T follicular helper cell (primary cell): ENCODE measurements around the gene ALOX5AP.

Experiments
- DNase-seq: peaks from one replicate; pipeline ENCODE4 v3.0.0-alpha.2; 2020; ENCODE audit warnings: low read depth

Gene ALOX5AP

DNA sequence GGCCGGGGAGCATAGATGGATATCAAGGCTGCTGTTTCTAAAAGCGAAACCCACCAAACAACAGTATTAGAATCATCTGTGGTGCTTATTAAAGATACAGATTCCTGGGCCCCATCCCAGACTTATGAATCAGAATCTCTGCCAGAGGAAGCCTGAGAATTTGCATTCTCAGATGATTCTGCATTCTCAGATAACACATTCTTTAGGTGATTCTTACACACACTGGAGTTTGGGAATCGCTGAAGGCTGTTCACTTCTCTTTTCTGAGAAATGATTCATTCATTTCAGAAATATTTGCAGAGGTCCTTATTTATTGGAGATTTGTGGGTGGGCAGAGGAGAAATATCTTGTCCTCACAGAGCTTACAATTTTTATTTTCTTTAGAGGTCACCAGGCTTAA, 24.4 kb downstream of the ALOX5AP start:
- DNase-seq, result no peak

- no peak for DNase-seq
Measured at GRCh38 chr13:30762643-30763042, 27.3 kb downstream of the ALOX5AP start.

GRCh38 chr13:30763786-30764413, 28.6 kb downstream of the ALOX5AP start:
- DNase-seq, result no peak

GRCh38 chr13:30766231-30766630, 30.9 kb downstream of the ALOX5AP start:
- no peak for DNase-seq

GRCh38 chr13:30770929-30771328, 35.6 kb downstream of the ALOX5AP start:
- no peak for DNase-seq

DNA sequence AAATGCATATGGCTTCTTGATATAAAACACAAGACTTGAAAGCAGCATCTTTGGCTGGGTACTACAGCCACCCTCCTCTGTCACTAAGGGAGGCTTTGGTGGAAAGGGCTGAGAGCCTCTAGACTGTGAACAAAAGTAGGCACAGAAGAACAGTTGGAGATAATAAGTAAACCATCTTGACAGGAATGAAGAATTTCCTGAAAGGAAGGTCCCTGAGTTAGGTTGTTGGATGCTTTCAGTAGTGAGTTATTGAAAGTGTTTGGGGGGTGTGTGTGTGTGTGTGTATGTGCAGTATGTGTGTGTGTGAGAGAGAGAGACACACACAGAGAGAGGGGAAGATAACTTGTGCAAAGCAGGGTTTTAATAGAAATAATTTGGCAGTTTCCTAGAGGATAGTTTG, 38.2 kb downstream of the ALOX5AP start:
- DNase-seq, result no peak

- no peak for DNase-seq
Measured at GRCh38 chr13:30774214-30774730, 38.9 kb downstream of the ALOX5AP start.

GRCh38 chr13:30776661-30777060, 41.3 kb downstream of the ALOX5AP start:
- DNase-seq, result no peak

DNA sequence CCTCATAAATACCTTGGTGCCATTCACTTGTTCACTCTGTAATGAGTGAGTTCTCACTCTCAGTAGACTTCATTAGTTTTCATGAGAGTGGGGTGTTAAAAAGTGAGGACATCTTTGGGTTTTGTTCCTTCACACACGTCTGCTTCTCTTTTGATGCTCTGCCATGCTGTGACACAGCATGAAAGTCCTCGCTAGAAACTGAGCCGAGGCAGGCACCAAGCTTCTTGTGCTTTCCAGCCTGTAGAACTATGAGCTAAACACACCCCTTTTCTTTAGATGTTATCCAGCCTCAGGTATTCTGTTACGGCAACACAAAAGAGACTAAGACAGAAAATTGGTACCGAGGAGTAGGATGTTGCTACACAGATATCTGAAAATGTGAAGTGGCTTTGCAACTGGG, 43.7 kb downstream of the ALOX5AP start:
- DNase-seq, result no peak

DNA sequence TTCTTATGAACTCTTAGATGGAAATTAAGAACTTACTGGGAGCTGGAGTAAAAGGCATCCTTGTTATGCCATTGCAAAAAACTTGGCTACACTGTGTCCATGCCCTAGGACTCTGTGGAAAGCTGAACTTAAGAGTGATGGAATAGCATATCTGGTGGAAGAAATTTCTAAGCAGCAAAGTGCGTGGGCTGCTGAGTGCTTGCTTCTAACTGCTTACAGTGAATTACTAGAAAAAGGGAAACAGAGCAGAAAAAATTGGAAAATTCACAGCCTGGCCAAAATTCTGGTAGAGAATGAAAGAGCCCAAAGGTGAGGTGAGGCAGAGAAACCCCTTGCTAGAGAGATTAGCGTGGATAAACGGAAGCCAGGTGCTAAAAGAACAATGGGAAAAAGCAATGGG, 44.3 kb downstream of the ALOX5AP start:
- DNase-seq, result no peak

DNA sequence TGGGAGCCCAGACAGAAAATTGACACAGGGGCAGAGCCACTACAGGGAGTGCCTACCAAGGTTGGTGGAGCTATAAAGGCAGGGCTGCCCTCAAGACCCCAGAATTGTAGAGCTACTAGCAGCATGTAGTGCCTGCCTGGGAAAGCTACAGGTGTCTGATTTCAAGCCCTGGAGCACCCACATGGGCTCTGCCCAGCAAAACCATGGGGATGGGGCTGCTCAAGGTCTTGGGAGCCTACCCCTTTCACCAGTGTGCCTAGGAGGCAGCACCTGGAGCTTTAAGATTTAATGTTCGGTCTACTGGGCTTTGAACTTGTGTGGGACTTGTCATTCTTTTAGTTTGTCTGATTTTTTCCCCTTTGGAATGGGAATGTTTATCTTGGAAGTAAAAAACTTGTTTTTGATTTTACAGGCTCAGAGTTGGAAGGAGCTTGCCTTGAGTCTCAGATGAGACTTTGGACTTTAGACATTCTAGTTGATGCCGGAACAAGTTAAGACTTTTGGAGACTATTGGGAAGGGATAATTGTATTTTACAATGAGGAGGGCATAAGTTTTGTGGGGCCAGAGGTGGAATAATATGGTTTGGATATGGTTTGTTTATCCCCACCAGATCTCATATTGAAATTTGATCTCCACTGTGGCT, 45.1 kb downstream of the ALOX5AP start:
- no peak for DNase-seq

DNA sequence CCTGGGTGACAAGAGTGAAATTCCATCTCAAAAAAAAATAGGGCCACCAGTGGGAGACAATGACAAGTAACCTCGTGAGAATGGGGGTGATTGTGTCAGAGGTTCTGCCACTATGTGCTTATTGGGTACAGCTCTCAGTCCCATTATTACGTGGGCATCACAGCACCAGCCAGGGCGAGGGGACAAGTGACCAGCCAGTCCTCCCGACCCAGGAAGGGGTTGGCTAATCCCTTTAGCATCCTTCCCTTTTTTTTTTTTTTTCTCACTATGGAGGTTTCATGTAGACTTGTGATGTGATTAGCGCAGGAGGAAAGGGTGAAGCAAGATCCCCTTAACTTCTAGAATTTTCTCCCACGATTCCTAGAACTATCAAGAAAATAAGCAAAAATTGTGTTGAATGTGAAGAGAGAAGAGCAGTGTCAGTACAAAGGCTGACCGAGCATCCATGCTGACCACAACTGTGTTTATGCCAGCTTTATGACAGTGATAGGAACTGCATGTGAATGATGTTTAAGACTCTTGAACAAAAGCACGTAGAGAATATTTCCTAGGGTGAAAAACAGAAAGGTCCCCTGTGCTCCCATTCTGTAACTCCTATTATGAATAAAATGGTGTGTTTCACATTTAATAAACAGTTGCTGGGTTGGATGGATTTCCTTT, 50.0 kb downstream of the ALOX5AP start:
- no peak for DNase-seq

DNA sequence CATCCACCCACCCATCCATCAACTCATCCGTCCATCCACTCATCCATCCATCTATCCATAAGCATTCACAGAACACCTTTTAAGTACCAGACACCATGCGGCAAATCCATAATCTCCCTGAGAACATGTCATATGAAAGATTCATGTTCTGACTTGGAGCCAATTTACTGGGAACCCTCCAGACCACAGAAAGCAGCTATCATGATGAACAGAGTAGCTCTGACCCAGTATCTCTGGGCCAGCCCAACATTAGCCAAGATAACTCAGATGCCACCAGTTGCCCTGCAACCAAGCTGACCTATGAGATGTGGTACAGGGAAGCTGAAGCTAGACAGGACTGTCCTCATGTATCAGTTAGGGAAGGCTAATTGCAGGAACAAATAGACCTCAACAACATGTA, 51.3 kb downstream of the ALOX5AP start:
- DNase-seq, result no peak

DNA sequence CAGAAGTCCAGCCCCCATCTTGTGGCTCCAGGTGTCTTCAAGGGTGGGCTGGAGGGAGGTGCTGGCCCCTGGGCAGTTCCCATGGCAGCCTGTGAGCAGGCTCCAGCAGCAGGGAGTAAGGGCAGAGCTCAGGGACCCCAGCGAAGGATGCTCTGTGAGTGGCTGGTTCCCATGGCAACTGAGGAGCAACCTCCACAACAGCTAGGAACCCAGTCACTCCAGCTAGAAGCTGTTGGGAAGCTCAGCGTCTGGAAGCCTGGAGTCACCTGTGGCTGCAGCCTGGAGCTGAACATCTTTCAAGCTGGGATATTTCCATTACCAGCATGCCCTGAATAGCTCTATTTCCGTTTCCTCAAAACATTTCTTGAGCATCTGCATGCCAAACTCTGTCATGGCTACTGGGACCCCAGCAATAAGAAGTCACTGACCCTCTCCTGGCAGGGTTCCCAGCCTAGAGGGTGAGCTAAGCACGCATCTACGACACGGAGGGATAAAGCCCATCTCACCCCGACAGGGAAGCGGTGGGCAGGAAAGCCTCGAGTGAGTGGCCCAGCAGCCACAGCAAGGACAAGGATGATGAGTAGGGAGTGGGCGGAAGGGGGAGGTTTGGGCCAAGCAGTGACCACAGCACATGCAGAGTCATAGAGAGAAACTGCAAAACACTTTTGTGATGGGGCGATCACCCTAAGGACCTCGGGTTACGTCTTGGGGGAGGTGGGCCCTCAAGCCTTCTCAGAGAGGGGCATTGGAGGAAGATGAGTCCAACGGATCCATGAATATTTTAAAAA, 52.6 kb downstream of the ALOX5AP start:
- no peak for DNase-seq

GRCh38 chr13:30789166-30789862, 54.0 kb downstream of the ALOX5AP start:
- DNase-seq, result no peak

- no peak for DNase-seq
Measured at GRCh38 chr13:30790592-30790991, 55.2 kb downstream of the ALOX5AP start.

GRCh38 chr13:30791354-30792001, 56.1 kb downstream of the ALOX5AP start:
- no peak for DNase-seq

- no peak for DNase-seq
Measured at GRCh38 chr13:30792285-30793000, 57.1 kb downstream of the ALOX5AP start.

- no peak for DNase-seq
Measured at GRCh38 chr13:30796132-30796572, 60.8 kb downstream of the ALOX5AP start.
